ENCODE results near the gene AAR2. TPM values are rescaled to one million over a fixed set of nuclear protein-coding genes. Genes with fewer than 3 reads are reported as not detected.

Gene AAR2
- total RNA-seq, 1 experiment from 2014 or later, result 36.9 TPM

DNA sequence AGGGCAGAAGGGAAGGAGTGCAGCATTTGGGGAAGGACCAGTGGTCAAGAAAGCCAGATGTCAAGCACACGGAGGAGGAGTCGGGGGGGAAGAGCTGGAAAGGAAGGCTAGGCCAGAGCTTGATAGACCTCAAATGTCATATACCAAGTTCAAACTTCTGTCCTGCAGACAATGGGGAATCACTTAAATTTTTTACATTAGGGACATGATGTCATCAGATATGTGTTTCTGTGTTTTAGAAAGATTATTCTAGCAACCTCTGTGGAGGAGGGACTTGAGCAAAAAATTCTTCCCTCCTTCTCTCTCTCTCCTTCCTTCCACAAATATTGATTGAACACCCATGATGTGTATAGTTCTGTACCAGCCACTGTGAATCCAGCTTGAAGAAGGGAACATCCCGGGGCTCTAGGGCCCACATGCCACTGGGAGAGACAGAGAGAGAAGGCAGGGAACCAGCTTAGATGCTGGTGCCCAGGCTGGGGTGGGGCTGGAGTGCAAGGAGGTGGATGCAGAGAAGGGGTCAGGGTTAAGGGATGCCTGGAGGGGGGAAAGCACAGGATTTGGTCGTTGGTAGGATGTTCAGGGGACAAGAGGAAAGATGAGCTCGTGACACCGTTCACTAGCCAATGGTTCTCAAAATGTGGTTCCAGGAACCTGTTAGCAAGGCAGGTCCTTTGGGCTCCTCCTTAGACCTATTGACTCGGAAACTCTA, 19.8 kb upstream of the AAR2 start:
- no peak overlapping the region for H3K18ac ChIP-seq (ENCODE audit: insufficient read length, low read depth, low read length)
- no peak overlapping the region for H2AFZ ChIP-seq (ENCODE audit: low read length)
- no peak overlapping the region for H2BK20ac ChIP-seq (ENCODE audit: low read depth, low read length, poor library complexity, severe bottlenecking)
- no peaks in the 10 kb centered on the region for H3K79me2 ChIP-seq (ENCODE audit: insufficient read depth, low read length)
- Mint-ChIP-seq H3K36me3 (ENCODE audit: insufficient read depth in 1 of 3, low read depth in 3 of 3) (no peaks in the 10 kb centered on the region), H3K27ac (no peak overlapping the region), H3K4me3 (no peak overlapping the region), H3K4me1 (peaks cover 8 to 9% of the 10 kb centered on the region in 2 experiments), H3K27me3 (ENCODE audit: low read depth) (no peaks in the 10 kb centered on the region), H3K9me3 (no peaks in the 10 kb centered on the region)
- H3K9ac ChIP-seq (ENCODE audit: extremely low read depth, insufficient read length, low read length), result no peak overlapping the region
- H3K4ac ChIP-seq (ENCODE audit: low read depth, low read length), result no peak overlapping the region
- H3K4me2 ChIP-seq (ENCODE audit: insufficient read depth, insufficient read length, low read length), result no peak overlapping the region
- TF ChIP-seq, protein P1, sequence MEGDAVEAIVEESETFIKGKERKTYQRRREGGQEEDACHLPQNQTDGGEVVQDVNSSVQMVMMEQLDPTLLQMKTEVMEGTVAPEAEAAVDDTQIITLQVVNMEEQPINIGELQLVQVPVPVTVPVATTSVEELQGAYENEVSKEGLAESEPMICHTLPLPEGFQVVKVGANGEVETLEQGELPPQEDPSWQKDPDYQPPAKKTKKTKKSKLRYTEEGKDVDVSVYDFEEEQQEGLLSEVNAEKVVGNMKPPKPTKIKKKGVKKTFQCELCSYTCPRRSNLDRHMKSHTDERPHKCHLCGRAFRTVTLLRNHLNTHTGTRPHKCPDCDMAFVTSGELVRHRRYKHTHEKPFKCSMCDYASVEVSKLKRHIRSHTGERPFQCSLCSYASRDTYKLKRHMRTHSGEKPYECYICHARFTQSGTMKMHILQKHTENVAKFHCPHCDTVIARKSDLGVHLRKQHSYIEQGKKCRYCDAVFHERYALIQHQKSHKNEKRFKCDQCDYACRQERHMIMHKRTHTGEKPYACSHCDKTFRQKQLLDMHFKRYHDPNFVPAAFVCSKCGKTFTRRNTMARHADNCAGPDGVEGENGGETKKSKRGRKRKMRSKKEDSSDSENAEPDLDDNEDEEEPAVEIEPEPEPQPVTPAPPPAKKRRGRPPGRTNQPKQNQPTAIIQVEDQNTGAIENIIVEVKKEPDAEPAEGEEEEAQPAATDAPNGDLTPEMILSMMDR (conservative IDR thresholded peaks at IDR 0.05), result no peak
- no CpG with 5 or more reads among the region's 7 CpGs for WGBS (ENCODE audit: extremely low coverage, insufficient read length, low lambda C conversion rate)
- H3K27ac ChIP-seq (ENCODE audit: insufficient read length, low read depth, low read length), result no peak overlapping the region
- H3K56ac ChIP-seq (ENCODE audit: insufficient read length, low read depth, low read length), result no peak overlapping the region
- no peaks in the 10 kb centered on the region for H3K23me2 ChIP-seq (ENCODE audit: insufficient read length, low read depth, low read length, poor library complexity, severe bottlenecking)
- H2BK120ac ChIP-seq (ENCODE audit: low read depth, low read length, poor library complexity, severe bottlenecking), result no peak overlapping the region
- no peak overlapping the region for H4K5ac ChIP-seq (ENCODE audit: insufficient read length, low read depth, low read length)
- DNase-seq, result no peak
- H2BK12ac ChIP-seq (ENCODE audit: insufficient read length, low read depth, low read length), result no peak overlapping the region
- H4K91ac ChIP-seq (ENCODE audit: insufficient read length, low read depth, low read length), result no peak overlapping the region
- no peak overlapping the region for H3T11ph ChIP-seq (ENCODE audit: low read length)
- H3K9me3 ChIP-seq (ENCODE audit: control insufficient read depth, low read depth, low read length), result no peaks in the 10 kb centered on the region
- H4K20me1 ChIP-seq (ENCODE audit: control insufficient read depth, insufficient read depth, insufficient read length), result no peaks in the 10 kb centered on the region
- no peak overlapping the region for H2BK5ac ChIP-seq (ENCODE audit: insufficient read length, low read length)
- H2AK5ac ChIP-seq (ENCODE audit: insufficient read length, low read length), result no peak overlapping the region
- H4K8ac ChIP-seq (replicated peaks; ENCODE audit: insufficient read length, low read depth, low read length), result no peak overlapping the region
- H3K27me3 ChIP-seq (ENCODE audit: insufficient read depth, low read length), result no peaks in the 10 kb centered on the region
- H3K4me1 ChIP-seq (ENCODE audit: insufficient read depth, low read length), result no peaks in the 10 kb centered on the region
- no peaks in the 10 kb centered on the region for H3K79me1 ChIP-seq (ENCODE audit: insufficient read depth, low read depth, low read length, poor library complexity, severe bottlenecking)
- no peak overlapping the region for H2BK15ac ChIP-seq (ENCODE audit: low read depth, low read length)
- H3K23ac ChIP-seq (ENCODE audit: insufficient read length, low read depth, low read length), result no peak overlapping the region
- no peak overlapping the region; the same call in 1 of the 2 replicates for H3K14ac ChIP-seq (ENCODE audit: insufficient read depth, low read length)

Measured in H9 (cell line).